ENCODE measurements around the gene ABCG1. TPM values are rescaled to one million over a fixed set of nuclear protein-coding genes. Genes with fewer than 3 reads are reported as not detected.

Gene ABCG1
- total and polyA plus RNA-seq, 2 of the 4 experiments (the other 2 are of a cell fraction): 0.19 to 0.36 TPM

DNA sequence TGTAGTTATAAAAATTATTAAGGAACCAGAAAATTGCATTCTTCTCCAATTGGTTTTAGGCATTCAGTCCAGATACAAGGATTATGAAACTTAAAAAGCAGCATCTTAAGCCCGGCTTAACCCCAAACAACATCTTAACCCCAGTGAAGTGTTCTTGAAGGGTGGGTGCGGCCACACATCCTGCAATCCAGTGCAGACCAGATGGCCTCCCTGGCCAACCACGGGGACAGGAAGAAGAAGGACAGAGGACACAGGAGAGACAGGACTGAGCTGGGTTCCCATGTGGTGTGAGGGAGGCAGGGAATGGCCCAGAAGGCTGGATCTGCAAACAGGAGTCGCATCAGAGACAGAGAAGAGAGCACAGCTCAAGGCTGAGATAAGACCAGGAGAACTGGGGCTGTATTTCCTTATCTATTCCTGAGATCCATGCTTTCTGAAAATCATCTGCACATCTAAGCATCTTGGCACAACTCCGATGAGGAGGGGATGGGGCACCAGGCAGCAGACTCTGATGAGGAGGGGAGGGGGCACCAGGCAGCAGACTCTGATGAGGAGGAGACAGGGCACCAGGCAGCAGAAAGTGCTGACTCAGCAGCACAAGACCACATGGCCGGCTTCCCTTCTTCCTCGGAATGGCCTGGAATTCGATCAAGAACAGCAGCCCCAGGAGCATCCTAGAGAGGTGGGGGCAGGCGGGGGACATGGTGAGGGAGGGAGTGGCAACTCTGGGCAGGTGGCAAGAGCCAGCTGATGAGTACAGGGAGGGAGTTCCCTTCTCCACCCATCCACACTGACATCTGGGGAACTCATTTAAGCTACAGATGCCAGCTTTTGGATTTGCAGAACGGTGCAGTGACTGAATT is 26.6 kb downstream of the ABCG1 start:
- Histone ChIP-seq H4K20me1 (ENCODE audit: insufficient read depth, low read length) (no peaks in the 10 kb centered on the region; the same call in 1 of the 2 replicates), H3K23ac (ENCODE audit: low read depth, low read length) (no peak overlapping the region), H4K8ac (ENCODE audit: low read depth in 2 of 2, low read length in 2 of 2) (no peak overlapping the region), H3K9ac (ENCODE audit: low read depth, low read length) (no peak overlapping the region), H3K9me3 (ENCODE audit: control insufficient read depth, insufficient read depth, low read length) (no peaks in the 10 kb centered on the region; the same call in 1 of the 2 replicates), H4K5ac (ENCODE audit: low read depth, low read length) (no peak overlapping the region), H2BK15ac (ENCODE audit: low read depth, low read length) (no peak overlapping the region), H2AK5ac (ENCODE audit: low read depth, low read length) (no peak overlapping the region), H3K79me1 (ENCODE audit: low read depth in 1 of 2, low read length in 2 of 2) (no peaks in the 10 kb centered on the region), H3K4me3 (ENCODE audit: insufficient read depth, low read depth, low read length) (no peak overlapping the region), H3K27me3 (ENCODE audit: control insufficient read depth, insufficient read depth, low read length) (peaks cover 21% of the 10 kb centered on the region), H3K56ac (ENCODE audit: extremely low read depth, insufficient read depth, low read length) (no peak overlapping the region), H3K27ac (ENCODE audit: insufficient read depth, low read length) (no peak overlapping the region), H3K4me1 (ENCODE audit: control insufficient read depth, insufficient read depth, low read length) (no peaks in the 10 kb centered on the region; the same call in 1 of the 2 replicates), H3K4me2 (ENCODE audit: low read depth, low read length) (no peak overlapping the region), H2AK9ac (replicated peaks; ENCODE audit: low read depth, low read length, poor library complexity) (no peak overlapping the region), H3K9me1 (ENCODE audit: insufficient read depth, low read length) (no peaks in the 10 kb centered on the region), H3K14ac (replicated peaks; ENCODE audit: low read depth, low read length) (no peak overlapping the region), H2AFZ (replicated peaks; ENCODE audit: low read length, poor library complexity) (no peak overlapping the region), H2BK20ac (ENCODE audit: low read depth, low read length) (no peak overlapping the region), H4K91ac (ENCODE audit: insufficient read depth, low read depth, low read length) (no peak overlapping the region), H3K18ac (ENCODE audit: low read depth, low read length) (no peak overlapping the region), H2BK5ac (ENCODE audit: low read depth, low read length, poor library complexity, severe bottlenecking) (no peak overlapping the region), H3K4ac (ENCODE audit: low read depth, low read length) (no peak overlapping the region), H3K36me3 (ENCODE audit: control insufficient read depth, insufficient read depth, low read length) (no peaks in the 10 kb centered on the region), H2BK120ac (ENCODE audit: low read depth, low read length) (no peak overlapping the region)
- POLR2A ChIA-PET (ENCODE audit: unreplicated experiment): no interaction called here
- 0% methylated on average over 1 of the region's 10 CpGs; no CpG with 5 or more reads in 1 of the 2 experiments for WGBS, 2 experiments (ENCODE audit: extremely low coverage in 2 of 2, insufficient read length in 1 of 2)
- in situ Hi-C loops (cut with MboI; ENCODE audit: low sequenced_read_pairs): no loop called here
- dilution Hi-C loops (cut with HindIII; ENCODE audit: low sequenced_read_pairs, unreplicated experiment): no loop called here
- intact Hi-C loops (cut with micrococcal nuclease): no loop called here
- BruUV-seq (replicated peaks): no TSS peak
- ATAC-seq (ENCODE audit: low read depth) (no peak), DNase-seq (no peak)
- TF ChIP-seq MAFK (IDR thresholded peaks at IDR 0.05; ENCODE audit: low read depth, low read length): peak; percentile 99
- no peak for TF ChIP-seq BHLHE40 (IDR thresholded peaks at IDR 0.05; ENCODE audit: low read depth, low read length)
- no peak for TF ChIP-seq MXI1 (IDR thresholded peaks at IDR 0.05; ENCODE audit: borderline replicate concordance, low read depth, low read length)
- CTCF ChIA-PET: interaction anchor here (1.0 kb wide), 1 partner anchor 12 kb away, joined by 4 read pairs; no protein-coding TSS in a partner anchor
